NCI-H524 treated with DMSO at 0.1 percent for 48 hours (cell line): ENCODE measurements around the gene RHBDD2.
"Not testable (repeated sequence)": the region's sequence is repeated elsewhere in the genome, so short reads cannot be mapped to it uniquely, and the experiment has no call there.

Experiments
- DNase-seq: peaks from one replicate; lab custom pipeline; 2025; lab: John Stamatoyannopoulos, UW

Gene RHBDD2

DNA sequence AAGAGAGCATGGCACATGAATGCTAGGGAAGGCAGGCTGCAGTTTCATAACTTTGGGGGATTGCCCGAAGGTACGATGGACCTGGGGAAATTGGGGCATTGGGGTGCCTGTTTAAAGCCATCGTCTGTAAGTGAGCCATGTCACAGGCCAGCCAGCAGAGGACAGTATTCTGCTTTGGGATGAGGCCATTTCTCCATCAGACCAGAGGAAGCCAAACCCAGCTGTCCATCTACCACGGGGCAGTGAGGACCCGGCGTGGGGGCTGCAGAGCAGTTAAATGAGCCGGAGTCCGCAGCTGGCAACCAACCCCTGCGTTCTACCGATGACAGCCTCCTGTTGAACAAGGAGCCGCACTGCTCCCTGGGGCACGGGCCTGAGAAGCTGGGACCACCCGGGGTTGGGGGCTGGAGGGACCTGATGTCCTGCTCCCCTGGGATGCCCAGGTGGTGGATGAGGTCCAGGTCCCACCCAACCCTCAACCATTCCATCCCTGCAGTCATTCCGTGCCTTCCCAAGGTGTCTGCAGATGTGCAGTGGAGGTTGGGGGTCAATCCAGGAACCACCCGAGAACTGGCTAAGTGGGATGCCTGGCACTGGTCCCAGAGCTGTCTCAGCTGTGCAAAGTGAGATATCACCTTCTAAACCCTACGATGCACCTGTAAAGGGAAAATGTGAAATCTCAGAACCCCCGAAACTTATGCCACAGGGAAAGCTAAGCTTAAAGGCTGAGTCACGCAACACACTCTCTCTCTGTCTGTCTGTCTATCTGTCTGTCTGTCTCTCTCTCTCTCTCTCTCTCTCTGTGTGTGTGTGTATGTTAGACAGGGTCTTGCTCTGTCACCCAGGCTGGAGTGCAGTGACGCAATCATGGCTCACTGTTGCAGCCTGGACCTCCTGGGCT lies 12.1 kb upstream of the RHBDD2 start:
- DNase-seq, result no peak

DNA sequence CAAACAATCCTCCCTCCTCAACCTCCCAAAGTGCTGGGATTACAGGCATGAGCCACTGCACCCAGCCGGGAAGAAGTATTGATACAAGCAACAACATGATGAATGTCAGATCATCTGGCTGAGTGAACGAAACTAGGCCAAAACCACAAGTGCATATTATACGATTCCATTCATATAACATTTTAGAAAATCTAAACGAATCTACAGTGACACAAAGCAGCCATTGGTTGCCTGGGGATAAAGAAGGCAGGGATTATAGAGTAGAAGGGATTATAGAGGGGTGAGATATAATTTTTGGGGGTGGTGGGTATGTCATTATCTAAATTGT lies 11.5 kb upstream of the RHBDD2 start:
- DNase-seq, result no peak

DNA sequence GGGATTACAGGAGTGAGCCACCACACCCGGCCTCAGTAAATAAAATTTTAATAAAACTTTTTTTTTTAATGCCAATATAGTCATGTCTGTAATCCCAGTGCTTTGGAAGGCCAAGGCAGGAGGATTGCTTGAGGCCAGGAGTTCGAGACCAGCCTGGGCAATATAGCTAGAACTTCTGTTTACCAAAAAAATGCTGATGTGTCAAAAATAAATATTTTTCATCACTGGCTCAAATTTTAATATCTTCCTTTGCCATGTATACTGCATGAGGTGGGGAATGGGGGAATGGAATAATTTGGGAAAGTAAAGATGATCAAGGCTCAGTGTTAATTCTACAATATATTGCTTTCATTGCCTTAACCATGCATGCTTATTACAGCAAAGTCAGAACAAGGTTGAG lies 10.7 kb upstream of the RHBDD2 start:
- no peak for DNase-seq

DNA sequence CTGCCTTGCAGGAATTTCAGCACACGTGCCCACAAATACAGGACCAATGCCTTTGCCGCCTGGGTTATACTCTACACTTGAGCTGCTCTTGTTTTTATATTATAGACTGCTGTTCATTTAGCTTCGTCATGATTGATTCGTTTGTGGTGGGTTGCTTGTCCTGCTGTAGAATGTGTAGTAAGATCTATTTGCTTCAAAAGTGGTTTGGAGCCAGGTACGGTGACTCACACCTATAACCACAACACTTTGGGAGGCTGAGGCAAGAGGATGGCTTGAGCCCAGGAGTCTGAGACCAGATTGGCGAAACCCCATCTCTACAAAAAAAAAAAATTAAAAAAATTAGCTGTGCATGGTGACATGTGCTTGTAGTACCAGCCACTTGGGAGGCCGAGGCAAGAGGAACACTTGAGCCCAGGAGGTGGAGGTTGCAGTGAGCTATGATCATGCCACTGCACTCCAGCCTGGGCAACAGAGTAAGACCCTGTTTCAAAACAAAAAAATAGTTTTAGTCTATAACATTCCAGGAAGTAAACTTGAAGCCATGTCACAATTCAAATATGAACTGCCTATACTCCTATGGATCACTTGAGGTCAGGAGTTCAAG lies 9.0 kb upstream of the RHBDD2 start:
- DNase-seq, result no peak

DNA sequence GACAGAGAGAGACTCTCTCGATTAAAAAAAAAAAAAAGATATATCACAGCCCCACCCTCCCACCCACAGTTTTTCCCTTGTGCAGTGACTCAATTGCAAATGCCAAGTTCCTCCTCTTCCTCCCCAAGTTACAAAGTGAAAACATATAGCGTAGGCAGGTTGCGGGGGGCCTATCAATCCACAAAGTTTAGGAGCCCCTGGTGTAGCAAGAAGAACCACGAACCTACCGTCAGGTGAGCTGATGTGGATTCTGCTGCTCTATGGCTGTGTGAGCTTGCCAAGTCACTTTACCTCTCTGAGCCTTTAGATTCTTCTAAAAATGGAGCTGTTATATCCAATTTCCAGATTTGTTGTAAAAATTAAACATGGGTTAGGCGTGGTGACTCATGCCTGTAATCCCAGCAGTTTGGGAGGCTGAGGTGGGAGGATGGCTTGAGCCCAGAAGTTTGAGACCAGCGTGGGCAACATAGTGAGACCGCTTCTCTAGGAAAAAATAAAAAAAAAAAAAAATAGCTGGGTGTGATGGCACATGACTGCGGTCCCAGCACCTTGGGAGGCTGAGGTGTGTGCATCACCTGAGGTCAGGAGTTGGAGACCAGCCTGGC lies 8.2 kb upstream of the RHBDD2 start:
- no peak for DNase-seq

DNA sequence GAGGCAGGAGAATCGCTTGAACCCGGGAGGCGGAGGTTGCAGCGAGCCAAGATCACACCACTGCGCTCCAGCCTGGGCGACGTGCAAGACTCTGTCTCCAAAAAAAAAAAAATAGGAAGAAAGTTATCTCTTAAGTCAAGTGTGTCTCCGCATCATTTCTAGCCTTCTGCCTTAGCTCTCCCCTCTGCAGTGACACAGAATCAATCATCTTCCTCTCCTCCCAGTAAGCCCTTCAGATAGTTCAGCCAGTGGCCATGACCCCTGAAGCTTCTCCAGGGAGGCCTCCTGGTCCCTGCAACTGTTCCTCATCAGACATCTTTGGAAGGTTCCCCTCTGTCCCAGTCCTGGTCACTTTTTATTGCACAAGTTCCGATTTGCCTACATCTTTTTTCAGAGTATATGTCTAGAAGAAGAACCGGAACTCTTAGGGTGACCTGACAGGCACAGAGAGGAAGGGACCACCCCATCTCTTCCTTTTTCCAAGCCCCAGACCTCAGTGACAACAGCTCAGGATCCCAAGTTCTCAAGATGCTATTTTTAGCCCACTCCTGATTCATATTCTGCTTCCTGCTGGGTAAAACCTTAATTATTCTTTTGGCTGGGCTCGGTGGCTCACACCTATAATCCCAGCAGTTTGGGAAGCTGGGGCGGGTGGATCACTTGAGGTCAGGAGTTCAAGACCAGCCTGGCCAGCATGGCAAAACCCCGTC lies 6.6 kb upstream of the RHBDD2 start:
- no peak for DNase-seq

DNA sequence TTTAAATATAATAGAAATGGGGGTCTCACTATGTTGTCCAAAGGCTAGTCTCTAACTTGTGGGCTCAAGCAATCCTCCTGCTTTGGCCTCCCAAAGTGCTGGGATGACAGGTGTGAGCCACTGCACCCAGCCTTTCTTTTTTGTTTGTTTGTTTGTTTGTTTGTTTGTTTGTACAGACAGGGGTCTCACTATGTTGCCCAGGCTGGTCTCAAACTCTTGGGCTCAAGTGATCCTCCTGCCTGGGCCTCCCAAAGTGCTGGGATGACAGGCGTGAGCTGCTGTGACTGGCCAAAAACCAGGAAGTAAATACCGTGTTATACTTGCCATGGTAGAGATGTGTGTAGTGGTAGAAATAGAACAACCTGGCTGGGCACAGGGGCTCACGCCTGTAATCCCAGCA lies 4.7 kb upstream of the RHBDD2 start:
- not testable (repeated sequence) for DNase-seq

DNA sequence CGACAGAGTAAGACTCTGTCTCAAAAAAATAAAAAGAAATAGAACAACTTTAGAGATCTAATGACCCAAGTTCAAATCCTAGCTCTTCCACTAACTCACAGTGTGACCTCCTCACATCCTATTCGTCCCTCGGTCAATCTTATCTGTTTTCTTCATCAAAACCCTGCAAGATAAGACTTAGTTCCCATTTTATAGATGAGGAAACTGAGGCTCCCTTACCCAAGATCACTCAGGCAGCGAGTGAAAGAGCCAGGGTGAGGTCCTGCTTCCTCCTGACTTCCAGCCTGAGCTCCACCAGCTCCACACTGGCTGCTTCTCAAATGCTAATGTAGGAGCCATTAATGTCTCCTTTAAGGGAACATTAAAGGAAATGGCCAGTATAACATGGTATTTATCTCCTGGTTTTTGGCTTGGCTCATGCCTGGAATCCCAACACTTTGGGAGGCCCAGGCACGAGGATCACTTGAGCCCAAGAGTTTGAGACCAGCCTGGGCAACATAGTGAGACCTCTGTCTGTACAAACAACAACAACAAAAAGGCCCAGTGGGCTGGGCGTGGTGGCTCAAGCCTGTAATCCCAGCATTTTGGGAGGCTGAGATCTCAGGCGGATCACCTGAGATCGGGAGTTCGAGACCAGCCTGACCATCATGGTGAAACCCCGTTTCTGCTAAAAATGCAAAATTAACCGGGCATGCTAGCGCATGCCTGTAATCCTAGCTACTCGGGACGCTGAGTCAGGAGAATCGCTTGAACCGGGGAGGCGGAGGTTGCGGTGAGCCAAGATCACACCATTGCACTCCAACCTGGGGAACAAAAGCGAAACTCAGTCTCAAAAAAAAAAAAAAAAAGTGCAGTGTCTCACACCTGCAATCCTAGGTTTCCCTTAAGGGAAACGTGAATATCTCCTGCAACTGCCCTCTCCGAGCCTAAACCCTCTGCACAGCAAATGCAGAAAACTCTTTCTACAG lies 3.4 kb upstream of the RHBDD2 start:
- DNase-seq, result no peak

DNA sequence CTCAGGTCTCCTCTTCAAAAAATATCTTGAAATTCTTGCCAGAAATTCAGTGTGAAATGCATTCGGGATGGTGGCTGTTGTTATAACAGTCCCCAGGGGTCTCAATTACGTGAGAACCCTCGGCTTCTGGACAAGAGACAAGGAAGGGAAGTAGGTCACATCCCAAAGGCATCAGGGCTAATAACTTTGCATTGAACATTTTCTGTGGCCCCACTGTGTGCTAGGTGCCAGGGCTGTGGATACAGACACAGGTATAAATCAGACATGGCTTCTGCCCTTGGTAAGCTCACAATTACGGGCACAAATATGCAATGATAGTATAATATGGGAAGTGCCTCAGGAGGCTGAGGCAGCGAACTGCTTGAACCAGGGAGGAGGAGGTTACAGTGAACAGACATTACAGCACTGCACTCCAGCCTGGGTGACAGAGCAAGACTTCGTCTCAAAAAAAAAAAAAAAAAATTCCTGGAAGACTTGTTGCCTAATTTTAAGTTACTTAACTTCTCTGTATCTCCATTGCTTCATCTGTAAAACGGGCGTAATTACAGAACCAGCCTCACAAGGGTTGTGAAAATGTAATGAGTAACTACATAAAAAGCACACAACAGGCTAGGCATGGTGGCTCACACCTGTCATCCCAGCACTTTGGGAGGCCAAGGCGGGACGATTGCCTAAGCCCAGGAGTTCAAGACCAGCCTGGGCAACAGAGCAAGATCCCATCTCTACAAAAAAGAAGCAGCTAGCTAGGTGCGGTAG lies 2.5 kb upstream of the RHBDD2 start:
- no peak for DNase-seq

DNA sequence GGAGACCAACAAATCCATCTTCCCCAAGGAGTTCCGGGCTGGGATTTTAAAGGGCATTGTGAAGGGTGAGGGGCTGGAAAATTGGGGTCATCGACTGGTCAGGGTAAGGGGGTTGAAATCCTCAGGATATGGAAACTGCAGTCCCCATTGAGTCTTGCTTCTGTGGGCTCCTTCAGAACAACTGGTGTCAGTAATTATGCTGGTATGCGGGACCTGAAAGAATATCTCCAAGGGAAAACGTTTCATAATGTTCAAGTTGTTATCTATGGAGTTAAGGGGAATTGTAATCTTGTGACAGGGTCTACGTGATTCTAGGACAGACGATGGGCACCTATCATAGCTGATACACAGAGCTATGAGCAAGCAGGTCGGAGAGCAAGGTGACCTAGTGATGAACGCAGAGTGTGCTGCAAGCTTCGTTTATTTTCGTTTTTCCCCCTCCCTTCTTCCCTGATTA lies 494 bp upstream of the RHBDD2 start:
- no peak for DNase-seq

DNA sequence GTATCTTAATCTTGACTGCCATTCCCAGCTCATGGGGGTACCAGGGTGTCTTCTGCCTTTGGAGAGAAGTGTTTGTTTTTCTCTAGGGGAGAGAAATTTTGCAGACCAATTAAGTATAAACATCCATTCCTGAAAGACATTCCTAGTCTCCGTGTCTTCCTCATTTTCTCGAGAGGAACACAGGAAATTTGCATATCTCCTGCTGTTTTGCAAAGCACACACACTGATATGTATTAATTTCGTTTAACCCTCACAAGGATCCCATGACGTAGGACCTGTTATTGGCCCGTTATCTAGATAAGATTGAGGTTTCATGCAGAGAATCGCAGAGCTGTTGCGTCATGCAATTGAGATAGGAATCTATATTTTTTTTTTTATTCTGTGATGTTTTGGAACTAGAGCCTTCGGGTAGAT lies 944 bp downstream of the RHBDD2 start:
- no peak for DNase-seq

DNA sequence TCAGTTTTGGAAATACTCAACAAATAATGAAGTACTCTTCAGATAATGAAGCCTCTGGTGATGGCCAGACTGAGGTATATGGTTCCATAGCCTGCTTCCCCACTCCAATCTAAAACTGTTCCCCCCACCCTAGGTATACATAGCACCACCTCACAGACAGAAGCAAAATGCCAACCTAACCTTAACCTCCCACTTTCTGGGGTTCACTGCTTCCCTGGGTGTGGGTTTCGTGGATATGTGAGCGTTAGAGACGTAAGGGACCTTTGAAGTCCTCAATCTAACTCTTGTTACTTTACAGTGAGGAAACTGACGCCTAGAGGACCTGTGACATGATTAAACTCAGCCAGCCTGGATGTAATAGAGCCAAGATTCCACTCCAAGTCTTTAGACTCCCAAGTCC lies 1.4 kb downstream of the RHBDD2 start:
- no peak for DNase-seq

DNA sequence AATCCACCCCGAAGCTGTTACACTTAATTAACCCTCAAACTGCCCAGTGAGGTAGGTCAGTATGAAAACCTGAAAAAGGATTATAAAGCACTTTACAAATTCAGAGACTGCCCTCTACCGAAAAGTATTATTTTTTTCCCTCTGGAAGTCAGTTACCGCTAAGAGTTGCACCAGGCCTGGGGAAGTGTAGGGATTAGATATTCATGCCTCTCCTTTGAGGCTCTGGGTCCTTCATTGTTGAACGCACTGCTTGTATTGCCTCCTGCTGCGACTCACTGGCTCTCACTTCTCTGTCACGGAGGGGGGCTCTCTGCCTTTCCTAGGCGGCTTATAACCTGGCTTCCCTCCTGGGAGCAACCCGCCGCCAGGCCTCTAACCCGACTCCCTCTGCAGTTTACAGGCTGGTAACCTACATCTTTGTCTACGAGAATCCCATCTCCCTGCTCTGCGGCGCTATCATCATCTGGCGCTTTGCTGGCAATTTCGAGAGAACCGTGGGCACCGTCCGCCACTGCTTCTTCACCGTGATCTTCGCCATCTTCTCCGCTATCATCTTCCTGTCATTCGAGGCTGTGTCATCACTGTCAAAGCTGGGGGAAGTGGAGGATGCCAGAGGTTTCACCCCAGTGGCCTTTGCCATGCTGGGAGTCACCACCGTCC lies 2.7 kb downstream of the RHBDD2 start:
- DNase-seq, result no peak

DNA sequence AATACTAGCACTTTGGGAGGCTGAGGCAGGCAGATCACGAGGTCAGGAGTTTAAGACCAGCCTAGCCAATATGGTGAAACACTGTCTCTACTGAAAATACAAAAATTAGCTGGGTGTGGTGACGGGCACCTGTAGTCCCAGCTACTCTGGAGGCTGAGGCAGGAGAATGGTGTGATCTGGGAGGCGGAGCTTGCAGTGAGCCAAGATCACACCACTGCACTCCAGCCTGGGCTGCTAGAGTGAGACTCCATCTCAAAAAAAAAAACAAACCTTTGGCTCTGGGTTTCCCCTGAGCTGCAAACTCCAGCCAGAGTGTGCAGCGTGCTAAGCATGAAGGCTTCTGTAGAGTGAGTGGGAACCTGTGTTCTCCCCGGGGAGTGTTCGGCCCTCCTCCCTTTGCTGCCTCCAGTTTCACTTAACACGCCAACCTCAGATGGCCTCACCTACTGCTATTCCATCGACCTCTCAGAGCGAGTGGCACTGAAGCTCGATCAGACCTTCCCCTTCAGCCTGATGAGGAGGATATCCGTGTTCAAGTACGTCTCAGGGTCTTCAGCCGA lies 4.5 kb downstream of the RHBDD2 start:
- DNase-seq, result not testable (repeated sequence)

DNA sequence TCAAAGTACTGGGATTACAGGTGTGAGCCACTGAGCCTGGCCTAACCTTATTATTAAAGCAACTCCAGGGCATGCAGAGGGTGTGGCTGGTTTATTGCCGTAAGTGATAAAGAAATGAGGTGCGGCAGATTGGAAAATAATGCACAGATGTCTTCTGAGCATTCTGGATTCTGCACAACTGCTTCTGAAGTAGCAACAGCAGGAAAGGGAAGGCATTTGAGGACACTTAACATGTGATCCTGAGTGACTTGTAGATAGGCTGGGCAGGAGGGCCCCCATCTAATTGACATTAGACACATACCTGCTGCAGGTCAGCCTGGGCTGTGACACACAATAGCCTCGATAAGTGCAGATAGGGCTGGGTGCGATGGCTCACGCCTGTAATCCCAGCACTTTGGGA lies 5.6 kb downstream of the RHBDD2 start:
- peak; percentile 69 for DNase-seq

DNA sequence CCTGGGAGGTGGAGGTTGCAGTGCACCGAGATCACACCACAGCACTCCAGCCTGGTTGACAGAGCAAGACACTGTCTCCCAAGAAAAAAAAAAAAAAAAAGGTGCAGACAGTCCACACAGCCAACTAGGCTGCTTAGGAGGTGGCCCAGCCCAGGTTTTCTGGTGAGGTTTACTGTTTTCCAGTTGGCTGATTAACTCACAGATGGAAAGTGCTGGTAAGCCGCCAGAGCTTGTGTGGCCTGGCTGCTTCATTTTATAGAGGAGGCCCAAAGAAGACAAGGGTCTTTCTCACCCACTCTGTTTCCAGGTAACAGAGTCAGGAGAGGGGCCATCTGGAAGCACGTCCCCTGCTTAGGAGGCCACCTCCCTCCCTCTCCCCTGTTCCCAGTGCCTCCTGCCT lies 6.2 kb downstream of the RHBDD2 start:
- no peak for DNase-seq

DNA sequence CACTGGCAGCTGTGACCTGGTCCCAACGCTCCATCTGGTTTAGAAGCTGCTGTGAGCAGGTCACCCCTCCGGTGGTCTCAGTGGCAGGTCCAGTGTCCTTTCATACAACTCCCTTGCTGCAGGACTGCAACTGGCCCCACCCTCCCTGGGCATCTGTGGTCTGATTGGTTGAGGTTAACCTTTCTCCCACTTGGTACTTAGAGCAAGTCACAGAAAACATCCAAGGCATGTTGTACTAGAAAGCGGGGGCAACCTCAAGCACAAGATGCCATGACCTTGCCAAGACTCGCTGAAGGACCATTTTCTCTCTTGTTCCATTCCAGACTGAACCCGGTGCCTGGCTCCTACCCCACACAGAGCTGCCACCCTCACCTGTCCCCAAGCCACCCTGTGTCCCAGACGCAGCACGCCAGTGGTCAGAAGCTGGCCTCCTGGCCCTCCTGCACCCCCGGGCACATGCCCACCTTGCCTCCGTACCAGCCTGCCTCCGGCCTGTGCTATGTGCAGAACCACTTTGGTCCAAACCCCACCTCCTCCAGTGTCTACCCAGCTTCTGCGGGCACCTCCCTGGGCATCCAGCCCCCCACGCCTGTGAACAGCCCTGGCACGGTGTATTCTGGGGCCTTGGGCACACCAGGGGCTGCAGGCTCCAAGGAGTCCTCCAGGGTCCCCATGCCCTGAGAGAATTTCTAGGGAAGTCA lies 9.0 kb downstream of the RHBDD2 start:
- no peak for DNase-seq

DNA sequence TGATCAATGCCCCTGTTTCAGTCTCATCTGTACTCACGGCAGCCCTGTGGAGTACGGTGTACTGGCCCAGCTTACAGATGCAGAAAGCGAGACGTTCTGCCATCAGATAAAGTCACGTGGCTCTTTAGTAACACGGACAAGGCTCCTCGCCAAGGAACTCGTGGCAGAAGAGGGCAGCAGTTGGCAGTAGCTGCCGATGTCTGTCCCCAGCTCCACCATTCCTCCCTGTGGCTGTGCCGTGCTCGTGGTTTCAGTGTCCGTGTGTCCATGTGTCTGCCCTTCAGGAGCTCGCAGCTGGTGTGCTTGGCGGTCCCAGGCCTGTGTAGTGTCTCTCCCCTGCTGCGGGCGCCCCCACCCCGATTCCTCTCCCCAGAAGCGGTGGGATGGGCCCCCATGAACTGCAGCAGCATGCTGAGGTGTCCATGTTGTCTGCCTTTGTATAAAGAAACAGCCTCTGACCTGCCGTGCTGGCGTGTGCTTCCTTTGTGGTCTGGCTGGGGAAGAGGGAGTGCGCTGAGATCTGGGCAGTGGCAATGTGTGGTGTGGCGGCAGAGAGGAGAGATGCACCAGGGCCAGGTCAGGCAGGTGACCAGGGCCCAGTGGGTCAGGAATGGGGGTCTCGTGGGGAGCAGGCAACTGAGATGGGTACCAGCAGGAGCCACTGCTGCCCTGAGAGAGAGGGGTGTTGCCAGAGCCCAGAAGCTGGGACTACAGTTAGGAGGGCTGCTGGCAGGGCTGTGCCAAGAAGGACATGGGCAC lies 9.8 kb downstream of the RHBDD2 start:
- no peak for DNase-seq
